K562 (cell line): ENCODE data around the gene EFCAB5. TPM values are rescaled to one million over a fixed set of nuclear protein-coding genes. Genes with fewer than 3 reads are reported as not detected.

ENCODE experiments used
- ATAC-seq: fragments of 200-7000 bp; cut with Tn5 transposase; 3 replicates; pipeline ENCODE4 v1.9.1; 2020; ENCODE audit warnings: moderate library complexity
- BruUV-seq: library from RNA; stranded (reverse); fragments of 400-500 nt; replicated peaks from 2 replicates; lab custom pipeline; 2021; lab: Mats Ljungman, UMichigan
- CTCF ChIA-PET: fragments of 300-600 bp; formaldehyde crosslinking; extraction: SDS; loops from one replicate; lab custom pipeline; 2021; ENCODE audit warnings: low intra/inter-chr PET ratio; lab: Yijun Ruan, JAX
- POLR2A ChIA-PET: fragments of 300-600, 350-650 bp; sonication (Branson Sonifier 250); formaldehyde crosslinking; extraction: SDS; loops from one replicate; lab custom pipeline; 2021; ENCODE audit warnings: antibody characterized with exemption, inconsistent platforms; lab: Yijun Ruan, JAX
- DNase-seq, 4 experiments: peaks; one replicate each; pipeline versions ENCODE4 v3.0.0 to v3.0.0-alpha.2; 2011 to 2018; ENCODE audit warnings: low spot score in 3 of 4, mixed read lengths in 3 of 4; ENCODE audit errors: extremely low read depth in 1 of 4
- FAIRE-seq: peaks from 2 replicates; lab custom pipeline; 2011; peaks lifted over from hg19 to GRCh38; lab: Jason Lieb, UNC
- H2AFZ ChIP-seq: 2 replicates; pipeline ENCODE4 v1.6.0; 2011; ENCODE audit warnings: low read depth, low read length, control low read depth, inconsistent platforms
- H3K27ac ChIP-seq: fragments of 200-600 bp; 3 replicates; pipeline ENCODE4 v1.8.0; 2011; ENCODE audit warnings: low read depth, mild to moderate bottlenecking, control low read depth, inconsistent platforms, low read length, moderate library complexity, mixed read lengths; ENCODE audit errors: extremely low read depth
- H3K27me3 ChIP-seq, 2 experiments: fragments of 300-600 bp in 1 of 2; 2 replicates in 1 of 2; 3 replicates in 1 of 2; pipeline versions ENCODE4 v1.6.0 to v1.8.0; 2011; ENCODE audit warnings: inconsistent platforms in 2 of 2, low read length in 2 of 2, mild to moderate bottlenecking in 1 of 2, mixed read lengths in 1 of 2, moderate library complexity in 1 of 2; ENCODE audit not compliant: control insufficient read depth in 2 of 2, insufficient read depth in 2 of 2
- H3K36me3 ChIP-seq: fragments of 300-600 bp; 3 replicates; pipeline ENCODE4 v1.8.0; 2011; ENCODE audit warnings: mild to moderate bottlenecking, low read length, inconsistent platforms; ENCODE audit not compliant: control insufficient read depth, insufficient read depth
- H3K4me1 ChIP-seq, 2 experiments: fragments of 200-600 bp in 1 of 2; replicated peaks in 1 of 2; 2 replicates in 1 of 2; 3 replicates in 1 of 2; pipeline versions ENCODE4 v1.5.1 to v1.8.0; 2011; ENCODE audit warnings: inconsistent platforms in 2 of 2, low read length in 2 of 2, mild to moderate bottlenecking in 1 of 2, mixed read lengths in 1 of 2, moderate library complexity in 1 of 2; ENCODE audit not compliant: control insufficient read depth in 2 of 2, insufficient read depth in 2 of 2
- H3K4me2 ChIP-seq: 2 replicates; pipeline ENCODE4 v1.6.1; 2011; ENCODE audit warnings: low read length, control low read depth, inconsistent platforms, mixed read lengths; ENCODE audit not compliant: insufficient read depth
- H3K4me3 ChIP-seq: fragments of 200-600 bp; sonication (generic), shearing (Covaris generic); 2 replicates; pipeline ENCODE4 v1.5.1; 2016; ENCODE audit warnings: control low read depth, inconsistent platforms
- H3K79me2 ChIP-seq: fragments of 200-600 bp; 3 replicates; pipeline ENCODE4 v1.8.0; 2011; ENCODE audit warnings: low read length, inconsistent platforms; ENCODE audit not compliant: control insufficient read depth, insufficient read depth
- H3K9ac ChIP-seq, 2 experiments: 2 replicates each; pipeline versions ENCODE4 v1.6.0 to v1.6.1; 2011; ENCODE audit warnings: low read depth in 2 of 2, low read length in 2 of 2, control low read depth in 1 of 2, inconsistent platforms in 1 of 2, mild to moderate bottlenecking in 1 of 2, mixed read lengths in 1 of 2; ENCODE audit not compliant: insufficient read depth in 1 of 2
- H3K9me1 ChIP-seq: one replicate; pipeline ENCODE4 v1.6.0; 2011; ENCODE audit warnings: inconsistent platforms, mild to moderate bottlenecking, low read length, moderate library complexity; ENCODE audit not compliant: control insufficient read depth, insufficient read depth
- H3K9me3 ChIP-seq: replicated peaks from 2 replicates; pipeline ENCODE4 v1.5.1; 2011; ENCODE audit warnings: low read depth, low read length, inconsistent platforms; ENCODE audit not compliant: control insufficient read depth, insufficient read depth
- H4K20me1 ChIP-seq: replicated peaks from 2 replicates; pipeline ENCODE4 v1.6.1; 2011; ENCODE audit warnings: low read length, inconsistent platforms, mixed read lengths; ENCODE audit not compliant: control insufficient read depth, insufficient read depth
- ATF1 ChIP-seq, 2 experiments: fragments of 450-650 bp in 1 of 2; IDR thresholded peaks; 2 replicates each; pipeline ENCODE4 v1.6.1; 2016; ENCODE audit warnings: missing compliant biosample characterization in 1 of 2, missing genetic modification characterization in 1 of 2
- ILF3 ChIP-seq: fragments of 450-650 bp; IDR thresholded peaks from 2 replicates; pipeline ENCODE4 v1.6.1; 2018; ENCODE audit warnings: antibody characterized with exemption, mild to moderate bottlenecking, moderate library complexity, borderline replicate concordance
- KDM4B ChIP-seq, 2 experiments: fragments of 450-650 bp in 1 of 2; sonication (generic) in 1 of 2; IDR thresholded peaks; 2 replicates each; pipeline ENCODE4 v1.6.1; 2016 to 2017; ENCODE audit warnings: borderline replicate concordance in 2 of 2, antibody characterized with exemption in 1 of 2, low read depth in 1 of 2, mild to moderate bottlenecking in 1 of 2
- MTF1 ChIP-seq: fragments of 250-450 bp; sonication (Bioruptor Pico); IDR thresholded peaks from 2 replicates; pipeline ENCODE4 v1.9.0; 2021; ENCODE audit warnings: moderate library complexity, mild to moderate bottlenecking, inconsistent platforms, borderline replicate concordance
- NCOR1 ChIP-seq: fragments of 450-650 bp; IDR thresholded peaks from 2 replicates; pipeline ENCODE4 v1.6.1; 2016; ENCODE audit warnings: mild to moderate bottlenecking, moderate library complexity
- TEAD2 ChIP-seq: fragments of 450-650 bp; IDR thresholded peaks from 2 replicates; pipeline ENCODE4 v1.6.1; 2016; ENCODE audit warnings: missing genetic modification characterization, control low read depth, missing compliant biosample characterization
- VEZF1 ChIP-seq: fragments of 200-800 bp; sonication (Bioruptor generic); IDR thresholded peaks from 2 replicates; pipeline ENCODE4 v1.6.1; 2017; ENCODE audit warnings: missing genetic modification characterization, missing compliant biosample characterization
- ZNF551 ChIP-seq: fragments of 250-450 bp; sonication (Bioruptor Pico); IDR thresholded peaks from 2 replicates; pipeline ENCODE4 v1.5.0; 2021; ENCODE audit warnings: mild to moderate bottlenecking, moderate library complexity
- WGBS: fragments of 100-300 bp; shearing (Covaris generic); methylation state at CpG from one replicate; pipeline ENCODE4 v1.1.6; 2016; ENCODE audit warnings: low coverage, mixed read lengths; ENCODE audit not compliant: insufficient coverage; ENCODE audit errors: missing lambda C conversion rate; 5-methylcytosine and 5-hydroxymethylcytosine counted together
- in situ Hi-C: fragments of 300-500 bp; cut with MboI; formaldehyde crosslinking; loops from 4 replicates; pipeline ENCODE4 v1.15.0; 2018; ENCODE audit warnings: inconsistent platforms, mixed read lengths
- intact Hi-C: fragments of 100-400 bp; cut with micrococcal nuclease; formaldehyde crosslinking; loops from 2 replicates; pipeline ENCODE4 v1.14.2; 2022
- polyA plus RNA-seq, 8 experiments: library from polyadenylated mRNA; depleted of rRNA in 4 of 8; stranded (reverse) in 5 of 8; unstranded in 3 of 8; fragments of >200 nt; fragmentation: Nextera tagmentation in 2 of 8; fragmentation: Illumina TruSeq in 1 of 8; extraction: Ambion mirVana in 2 of 8; extraction: Trizol in 1 of 8; gene quantifications; 2 replicates each; pipeline versions ENCODE4 v1.2.1 to v1.2.3, GENCODE V29; 2011 to 2014; ENCODE audit warnings: inconsistent platforms in 1 of 8, missing spikeins in 1 of 8
- total RNA-seq, 7 experiments: library from RNA; depleted of rRNA in 6 of 7; stranded (reverse); fragments of >200 nt in 6 of 7; fragmentation: Illumina TruSeq in 2 of 7; extraction: Trizol in 2 of 7; gene quantifications; 2 replicates each; pipeline versions ENCODE4 v1.2.1 to v1.2.3, GENCODE V29; 2011 to 2021; ENCODE audit warnings: low replicate concordance in 1 of 7
- TF ChIP-seq, protein P1 (sequence below): fragments of 450-650 bp; formaldehyde crosslinking; IDR thresholded peaks from 2 replicates; pipeline ENCODE4 v1.4.0; 2020; ENCODE audit warnings: mild to moderate bottlenecking, moderate library complexity

Gene EFCAB5
- total and polyA plus RNA-seq, 9 of the 15 experiments (the other 6 are each of a cell fraction or from before 2014, with no cell fraction given): 0.06 to 0.11 TPM; not detected in 7

GRCh38 chr17:29930409-29931010 is 10.9 kb upstream of the EFCAB5 start (continued):
- TF ChIP-seq TEAD2 (tag) (no peak), VEZF1 (CRISPR knock-in tag) (no peak), KDM4B (IDR thresholded peaks at IDR 0.05; ENCODE audit: borderline replicate concordance in 2 of 2, low read depth in 1 of 2) (no peak)
- TF ChIP-seq, all 486 proteins: peak for 7

DNA sequence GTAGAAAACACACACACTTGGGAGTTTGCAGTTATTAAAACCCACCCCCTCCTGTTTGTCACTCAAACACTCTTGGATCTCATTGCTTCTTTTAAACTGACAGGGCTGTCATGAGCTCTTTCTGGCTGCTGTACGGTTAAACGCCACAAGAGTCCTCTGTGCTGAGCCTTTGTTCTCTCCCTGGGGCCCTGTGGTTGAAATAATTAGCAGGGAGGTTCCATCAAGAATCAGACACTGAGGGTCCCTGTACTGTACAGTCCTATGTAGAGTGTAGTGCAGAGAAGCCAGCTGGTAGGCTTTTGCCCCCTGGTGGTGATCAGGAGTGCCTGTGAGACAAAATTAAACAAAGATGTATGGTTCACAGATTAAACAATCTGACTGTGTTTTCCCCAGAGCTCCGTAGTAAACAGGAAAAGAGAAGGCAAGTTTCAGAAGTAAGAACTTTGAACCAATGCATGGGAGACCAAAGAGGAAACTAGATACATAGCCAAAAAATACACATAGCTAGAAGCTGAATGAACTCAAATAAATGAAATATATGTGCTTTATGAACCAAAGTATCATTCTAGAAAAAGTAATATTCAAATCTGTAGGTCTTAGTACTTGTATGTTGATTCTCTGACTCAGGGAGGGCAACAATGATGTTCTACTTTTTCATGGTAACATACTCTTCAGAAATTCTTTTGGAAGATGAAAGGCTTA is 10.1 kb upstream of the EFCAB5 start:
- BruUV-seq: no TSS peak
- H3K4me3 ChIP-seq: no peak overlapping the region; the same call in 1 of the 2 replicates
- H3K9ac ChIP-seq: peak overlapping the region in 1 of 2 experiments; percentile 85; a peak in 1 of 4 replicates
- ATAC-seq (peak; percentile 75), DNase-seq (peak; percentile 44 to 83 (median 54)), FAIRE-seq (peak; percentile 71)
- intact Hi-C loops: loop anchor here (1.0 to 5.0 kb wide), 6 partner anchors 64 to 292 kb away; no protein-coding TSS in a partner anchor
- in situ Hi-C loops: loop anchor here (5.0 kb wide), 1 partner anchor 289 kb away; no protein-coding TSS in a partner anchor
- H3K79me2 ChIP-seq: peaks cover 35% of the 10 kb centered on the region
- no peaks in the 10 kb centered on the region for H3K27me3 ChIP-seq
- no peak overlapping the region for H3K27ac ChIP-seq
- POLR2A ChIA-PET: interaction anchor here (0.6 to 2.9 kb wide), 6 partner anchors 17 to 292 kb away, joined by 3 to 9 read pairs (median 4); no protein-coding TSS in a partner anchor
- H3K36me3 ChIP-seq: no peaks in the 10 kb centered on the region
- no peaks in the 10 kb centered on the region for H3K9me3 ChIP-seq
- CTCF ChIA-PET: interaction anchor here (0.5 to 4.1 kb wide), 8 partner anchors 12 to 351 kb away, joined by 3 to 62 read pairs (median 4); no protein-coding TSS in a partner anchor
- H3K4me1 ChIP-seq: peaks cover 4 to 7% of the 10 kb centered on the region in 2 experiments; a peak in 3 of 5 replicates
- no peaks in the 10 kb centered on the region for H3K9me1 ChIP-seq
- no peaks in the 10 kb centered on the region for H4K20me1 ChIP-seq
- H2AFZ ChIP-seq: peak overlapping the region; percentile 98
- WGBS: 0% methylated on average over 3 of the region's 3 CpGs
- H3K4me2 ChIP-seq: peak overlapping the region; percentile 100
- TF ChIP-seq MTF1 (CRISPR knock-in tag) (no peak), ZNF551 (CRISPR knock-in tag) (no peak), ILF3 (no peak), NCOR1 (no peak), ATF1 (CRISPR knock-in tag; IDR thresholded peaks at IDR 0.05) (no peak), ATF1 (tag; IDR thresholded peaks at IDR 0.05) (peak; percentile 35; the same call in 1 of the 2 replicates)
- TF ChIP-seq, protein P1, sequence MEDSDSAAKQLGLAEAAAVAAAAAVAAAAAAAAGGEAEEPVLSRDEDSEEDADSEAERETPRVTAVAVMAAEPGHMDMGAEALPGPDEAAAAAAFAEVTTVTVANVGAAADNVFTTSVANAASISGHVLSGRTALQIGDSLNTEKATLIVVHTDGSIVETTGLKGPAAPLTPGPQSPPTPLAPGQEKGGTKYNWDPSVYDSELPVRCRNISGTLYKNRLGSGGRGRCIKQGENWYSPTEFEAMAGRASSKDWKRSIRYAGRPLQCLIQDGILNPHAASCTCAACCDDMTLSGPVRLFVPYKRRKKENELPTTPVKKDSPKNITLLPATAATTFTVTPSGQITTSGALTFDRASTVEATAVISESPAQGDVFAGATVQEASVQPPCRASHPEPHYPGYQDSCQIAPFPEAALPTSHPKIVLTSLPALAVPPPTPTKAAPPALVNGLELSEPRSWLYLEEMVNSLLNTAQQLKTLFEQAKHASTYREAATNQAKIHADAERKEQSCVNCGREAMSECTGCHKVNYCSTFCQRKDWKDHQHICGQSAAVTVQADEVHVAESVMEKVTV (CRISPR knock-in tag): peak; percentile 66
